HCEC 1CT (cell line): Measurements from ENCODE around the gene FOXP1.

Experiments used
- DNase-seq: peaks from one replicate; pipeline ENCODE4 v3.0.0-alpha.2; 2017

Gene FOXP1

GRCh38 chr3:71191031-71191482 is 392.5 kb downstream of the FOXP1 start:
- DNase-seq, result no peak

- no peak for DNase-seq
Observed at GRCh38 chr3:71189480-71189879, 394.0 kb downstream of the FOXP1 start.

GRCh38 chr3:71187715-71188114 is 395.8 kb downstream of the FOXP1 start:
- no peak for DNase-seq

GRCh38 chr3:71186801-71187200 is 396.7 kb downstream of the FOXP1 start:
- no peak for DNase-seq

- peak; percentile 16 for DNase-seq
Observed at GRCh38 chr3:71185733-71186455, 397.6 kb downstream of the FOXP1 start.

GRCh38 chr3:71184252-71184651 is 399.3 kb downstream of the FOXP1 start:
- no peak for DNase-seq

GRCh38 chr3:71183549-71183948 is 400.0 kb downstream of the FOXP1 start:
- no peak for DNase-seq

GRCh38 chr3:71180524-71180923 is 403.0 kb downstream of the FOXP1 start:
- no peak for DNase-seq

- DNase-seq, result no peak
Observed at GRCh38 chr3:71177375-71177774, 406.2 kb downstream of the FOXP1 start.

- DNase-seq, result no peak
Observed at GRCh38 chr3:71176366-71176765, 407.2 kb downstream of the FOXP1 start.

GRCh38 chr3:71175691-71176365 is 407.7 kb downstream of the FOXP1 start:
- no peak for DNase-seq

GRCh38 chr3:71172951-71173350 is 410.6 kb downstream of the FOXP1 start:
- DNase-seq, result peak; percentile 67

GRCh38 chr3:71172189-71172588 is 411.3 kb downstream of the FOXP1 start:
- DNase-seq, result no peak

GRCh38 chr3:71171247-71171646 is 412.3 kb downstream of the FOXP1 start:
- DNase-seq, result no peak

- no peak for DNase-seq
Observed at GRCh38 chr3:71168880-71169411, 414.6 kb downstream of the FOXP1 start.

GRCh38 chr3:71168121-71168721 is 415.3 kb downstream of the FOXP1 start:
- DNase-seq, result peak; percentile 63

GRCh38 chr3:71166339-71167240 is 416.9 kb downstream of the FOXP1 start:
- DNase-seq, result no peak

GRCh38 chr3:71164881-71165280 is 418.6 kb downstream of the FOXP1 start:
- no peak for DNase-seq

GRCh38 chr3:71163198-71163918 is 420.2 kb downstream of the FOXP1 start:
- DNase-seq, result no peak

GRCh38 chr3:71162221-71162620 is 421.3 kb downstream of the FOXP1 start:
- DNase-seq, result peak; percentile 32

GRCh38 chr3:71160785-71161546 is 422.6 kb downstream of the FOXP1 start:
- peak; percentile 70 for DNase-seq
